ENCODE data around the gene FBXO42. TPM values are rescaled to one million over a fixed set of nuclear protein-coding genes. Genes with fewer than 3 reads are reported as not detected.
A peak's percentile ranks its signal among the peaks of the same experiment; 100 is the strongest.

Gene FBXO42
- total RNA-seq, 1 donor from 2014 or later, result 18.8 TPM

DNA sequence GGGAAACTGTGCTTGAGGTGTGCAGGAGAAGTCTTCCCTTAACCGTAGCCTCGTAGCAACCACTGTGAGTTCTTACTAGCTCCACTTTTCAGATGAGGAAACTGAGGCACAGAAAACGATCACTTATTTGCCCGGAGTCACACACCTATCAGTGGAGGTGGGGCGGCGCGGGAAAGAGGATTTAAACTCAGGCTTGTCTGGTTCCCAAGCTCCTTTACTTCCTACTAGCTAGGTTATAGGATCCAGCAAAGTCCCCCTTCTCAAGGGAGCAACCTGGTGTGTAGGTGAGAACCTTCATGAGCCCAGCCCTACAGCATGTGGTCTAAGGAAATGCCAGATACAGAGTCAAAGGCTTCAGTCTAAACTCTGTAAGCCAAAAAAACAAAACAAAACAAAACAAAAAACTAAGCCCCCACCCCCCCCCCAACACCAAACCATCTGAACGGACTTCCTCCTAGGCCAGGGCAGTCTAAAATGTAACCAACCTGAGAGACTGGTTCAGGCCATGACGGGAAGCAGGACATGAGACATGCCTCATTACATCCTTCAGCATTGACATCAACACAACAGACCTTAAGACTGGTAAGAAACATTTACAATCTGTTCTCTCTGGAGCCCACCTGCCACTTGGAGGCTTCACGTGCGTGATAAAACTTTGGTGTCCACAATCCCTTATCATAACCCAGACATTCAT lies 709 bp upstream of the FBXO42 start:
- Histone ChIP-seq H3K4me2 (peak overlapping the region; percentile 73), H3K9ac (no peak overlapping the region), H3K27me3 (no peaks in the 10 kb centered on the region), H3K4me1 (peaks cover 14% of the 10 kb centered on the region), H3K9me3 (ENCODE audit: low read depth) (no peaks in the 10 kb centered on the region), H3K27ac (peak overlapping the region; percentile 61), H3K79me2 (ENCODE audit: low read depth) (peaks cover 41% of the 10 kb centered on the region), H4K20me1 (ENCODE audit: low read depth) (peaks cover 33% of the 10 kb centered on the region), H3K36me3 (no peaks in the 10 kb centered on the region), H2AFZ (replicated peaks) (peak overlapping the region; percentile 77), H3F3A (ENCODE audit: low read depth) (peaks cover 12% of the 10 kb centered on the region), H3K4me3 (peak overlapping the region; percentile 87)
- Mint-ChIP-seq H3K27me3 (ENCODE audit: insufficient read depth, low read depth) (peaks cover 2% of the 10 kb centered on the region), H3K27ac (peak overlapping the region; percentile 79), H3K4me3 (peak overlapping the region; percentile 97), H3K36me3 (no peaks in the 10 kb centered on the region), H3K9me3 (no peaks in the 10 kb centered on the region), H3K4me1 (peaks cover 23% of the 10 kb centered on the region)
- no peak for DNase-seq (ENCODE audit: low spot score)
- no peak for TF ChIP-seq EZH2phosphoT487 (IDR thresholded peaks at IDR 0.05)
- TF ChIP-seq, protein P1, sequence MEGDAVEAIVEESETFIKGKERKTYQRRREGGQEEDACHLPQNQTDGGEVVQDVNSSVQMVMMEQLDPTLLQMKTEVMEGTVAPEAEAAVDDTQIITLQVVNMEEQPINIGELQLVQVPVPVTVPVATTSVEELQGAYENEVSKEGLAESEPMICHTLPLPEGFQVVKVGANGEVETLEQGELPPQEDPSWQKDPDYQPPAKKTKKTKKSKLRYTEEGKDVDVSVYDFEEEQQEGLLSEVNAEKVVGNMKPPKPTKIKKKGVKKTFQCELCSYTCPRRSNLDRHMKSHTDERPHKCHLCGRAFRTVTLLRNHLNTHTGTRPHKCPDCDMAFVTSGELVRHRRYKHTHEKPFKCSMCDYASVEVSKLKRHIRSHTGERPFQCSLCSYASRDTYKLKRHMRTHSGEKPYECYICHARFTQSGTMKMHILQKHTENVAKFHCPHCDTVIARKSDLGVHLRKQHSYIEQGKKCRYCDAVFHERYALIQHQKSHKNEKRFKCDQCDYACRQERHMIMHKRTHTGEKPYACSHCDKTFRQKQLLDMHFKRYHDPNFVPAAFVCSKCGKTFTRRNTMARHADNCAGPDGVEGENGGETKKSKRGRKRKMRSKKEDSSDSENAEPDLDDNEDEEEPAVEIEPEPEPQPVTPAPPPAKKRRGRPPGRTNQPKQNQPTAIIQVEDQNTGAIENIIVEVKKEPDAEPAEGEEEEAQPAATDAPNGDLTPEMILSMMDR (IDR thresholded peaks at IDR 0.05), result no peak
- no peak for TF ChIP-seq EZH2 (IDR thresholded peaks at IDR 0.05)

DNA sequence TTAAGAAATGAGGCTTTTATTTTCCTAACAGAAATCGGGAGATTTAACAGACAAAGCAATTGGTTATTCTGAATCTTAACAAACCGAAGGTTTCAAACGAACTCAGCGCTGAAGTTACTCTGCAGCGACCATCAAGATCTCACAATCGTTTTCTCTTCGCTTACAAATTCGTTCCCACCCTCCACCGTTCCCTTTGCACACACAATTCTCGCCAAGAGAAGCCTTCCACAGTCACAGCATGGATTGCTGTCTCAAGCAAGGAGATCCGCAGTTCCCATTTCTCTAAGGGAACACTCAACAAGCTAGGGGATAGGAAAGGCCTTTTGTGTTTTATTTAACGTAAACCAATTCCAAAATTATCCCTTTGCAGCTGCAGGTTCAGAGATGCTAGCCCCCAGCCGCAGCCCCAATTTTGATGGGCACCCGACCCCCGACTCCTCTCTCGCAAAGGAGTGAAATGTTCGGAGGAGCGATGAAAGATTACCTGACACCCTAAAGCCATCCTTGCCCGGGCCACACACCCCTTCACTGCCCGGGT lies 755 bp downstream of the FBXO42 start:
- H3F3A ChIP-seq (ENCODE audit: low read depth), result peaks cover 12% of the 10 kb centered on the region
- peak overlapping the region; percentile 87 for H3K4me3 ChIP-seq
- Mint-ChIP-seq H3K27me3 (ENCODE audit: insufficient read depth, low read depth) (peaks cover 2% of the 10 kb centered on the region), H3K9me3 (no peaks in the 10 kb centered on the region), H3K36me3 (no peaks in the 10 kb centered on the region), H3K27ac (peak overlapping the region; percentile 59), H3K4me1 (peaks cover 23% of the 10 kb centered on the region), H3K4me3 (peak overlapping the region; percentile 97)
- peak overlapping the region; percentile 80 for H3K4me2 ChIP-seq
- H3K36me3 ChIP-seq, result no peaks in the 10 kb centered on the region
- no peaks in the 10 kb centered on the region for H3K27me3 ChIP-seq
- peaks cover 39% of the 10 kb centered on the region for H4K20me1 ChIP-seq (ENCODE audit: low read depth)
- H3K27ac ChIP-seq, result peak overlapping the region; percentile 62
- H3K4me1 ChIP-seq, result peaks cover 14% of the 10 kb centered on the region
- H2AFZ ChIP-seq (replicated peaks), result peak overlapping the region; percentile 69
- H3K79me2 ChIP-seq (ENCODE audit: low read depth), result peaks cover 56% of the 10 kb centered on the region
- H3K9me3 ChIP-seq (ENCODE audit: low read depth), result no peaks in the 10 kb centered on the region
- TF ChIP-seq EZH2phosphoT487 (IDR thresholded peaks at IDR 0.05), result no peak
- TF ChIP-seq EZH2 (IDR thresholded peaks at IDR 0.05), result no peak
- TF ChIP-seq, protein P1 (IDR thresholded peaks at IDR 0.05), result no peak
- peak; percentile 34 for DNase-seq (ENCODE audit: low spot score)
- H3K9ac ChIP-seq, result peak overlapping the region; percentile 81

DNA sequence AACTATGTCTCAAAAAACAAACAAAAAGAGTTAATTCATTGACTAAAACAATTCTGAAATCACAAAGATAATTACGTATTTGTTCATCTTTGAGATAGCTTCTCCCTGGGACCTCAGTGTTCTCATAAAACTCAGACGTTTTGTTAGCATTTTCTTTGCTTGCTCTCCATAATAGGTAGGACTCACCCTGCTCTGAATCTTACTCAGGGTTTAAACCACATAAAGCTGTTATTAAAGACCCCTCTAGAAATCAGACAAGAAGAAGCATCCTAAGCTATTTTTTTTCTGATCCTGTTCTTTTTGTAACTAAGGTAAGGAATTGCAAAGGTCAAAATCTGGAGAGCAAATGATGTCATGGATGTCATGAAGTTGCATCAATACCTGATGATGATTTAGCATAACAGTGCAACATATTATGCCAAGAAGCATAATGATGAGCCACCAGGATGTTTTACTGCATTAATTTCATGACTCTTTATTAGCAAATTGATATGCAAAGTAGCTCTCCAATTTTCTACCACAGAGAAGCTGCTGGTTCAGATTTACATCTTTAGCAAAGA lies 2.4 kb downstream of the FBXO42 start:
- no peak overlapping the region for H3K27ac ChIP-seq
- H3K4me1 Mint-ChIP-seq, result peaks cover 23% of the 10 kb centered on the region
- peaks cover 72% of the 10 kb centered on the region for H3K79me2 ChIP-seq (ENCODE audit: low read depth)
- peak overlapping the region; percentile 87 for H3K4me3 ChIP-seq
- no peaks in the 10 kb centered on the region for H3K9me3 Mint-ChIP-seq
- TF ChIP-seq EZH2phosphoT487 (IDR thresholded peaks at IDR 0.05) (no peak), EZH2 (IDR thresholded peaks at IDR 0.05) (no peak)
- TF ChIP-seq, protein P1 (IDR thresholded peaks at IDR 0.05), result no peak
- H3K36me3 ChIP-seq, result no peaks in the 10 kb centered on the region
- DNase-seq (ENCODE audit: low spot score), result no peak
- no peaks in the 10 kb centered on the region for H3K27me3 ChIP-seq
- H3F3A ChIP-seq (ENCODE audit: low read depth), result peaks cover 12% of the 10 kb centered on the region
- no peak overlapping the region for H3K27ac Mint-ChIP-seq
- peaks cover 14% of the 10 kb centered on the region for H3K4me1 ChIP-seq
- H3K27me3 Mint-ChIP-seq (ENCODE audit: insufficient read depth, low read depth), result no peaks in the 10 kb centered on the region
- no peak overlapping the region for H3K9ac ChIP-seq
- H3K4me3 Mint-ChIP-seq, result peak overlapping the region; percentile 52
- H3K4me2 ChIP-seq, result peak overlapping the region; percentile 80
- H2AFZ ChIP-seq (replicated peaks), result no peak overlapping the region
- H4K20me1 ChIP-seq (ENCODE audit: low read depth), result peaks cover 49% of the 10 kb centered on the region
- H3K36me3 Mint-ChIP-seq, result peaks cover 5% of the 10 kb centered on the region
- H3K9me3 ChIP-seq (ENCODE audit: low read depth), result no peaks in the 10 kb centered on the region
